HG03280 (cell line): ENCODE measurements around the gene GALNT9.
"Not testable (repeated sequence)": the region's sequence is repeated elsewhere in the genome, so short reads cannot be mapped to it uniquely, and the experiment has no call there.

ENCODE experiments used
- ATAC-seq: cut with Tn5 transposase; IDR thresholded peaks from one replicate; pipeline ENCODE4 v1.9.1; 2021; ENCODE audit warnings: mild to moderate bottlenecking, moderate library complexity; ENCODE audit not compliant: unreplicated experiment

The GALNT9 gene

GRCh38 chr12:132314516-132315233 is 14.7 kb downstream of the GALNT9 start:
- ATAC-seq, result no peak

GRCh38 chr12:132314035-132314434 is 15.4 kb downstream of the GALNT9 start:
- ATAC-seq, result no peak

- ATAC-seq, result no peak
Measured at GRCh38 chr12:132313182-132313581, 16.2 kb downstream of the GALNT9 start.

- ATAC-seq, result no peak
Measured at GRCh38 chr12:132312516-132312915, 16.9 kb downstream of the GALNT9 start.

- ATAC-seq, result no peak
Measured at GRCh38 chr12:132311201-132311915, 18.0 kb downstream of the GALNT9 start.

GRCh38 chr12:132310181-132311040 is 19.0 kb downstream of the GALNT9 start:
- no peak for ATAC-seq

- no peak for ATAC-seq
Measured at GRCh38 chr12:132309596-132310086, 19.7 kb downstream of the GALNT9 start.

GRCh38 chr12:132308853-132309595 is 20.4 kb downstream of the GALNT9 start:
- no peak for ATAC-seq

GRCh38 chr12:132307976-132308852 is 21.2 kb downstream of the GALNT9 start:
- ATAC-seq, result no peak

GRCh38 chr12:132306885-132307191 is 22.6 kb downstream of the GALNT9 start:
- no peak for ATAC-seq

- no peak for ATAC-seq
Measured at GRCh38 chr12:132305991-132306884, 23.2 kb downstream of the GALNT9 start.

- no peak for ATAC-seq
Measured at GRCh38 chr12:132305560-132305966, 23.8 kb downstream of the GALNT9 start.

- not testable (repeated sequence) for ATAC-seq
Measured at GRCh38 chr12:132304866-132305265, 24.5 kb downstream of the GALNT9 start.

GRCh38 chr12:132303853-132304373 is 25.5 kb downstream of the GALNT9 start:
- not testable (repeated sequence) for ATAC-seq

GRCh38 chr12:132302466-132303358 is 26.7 kb downstream of the GALNT9 start:
- no peak for ATAC-seq

- ATAC-seq, result no peak
Measured at GRCh38 chr12:132300789-132301722, 28.3 kb downstream of the GALNT9 start.
